Left kidney (tissue), 2 donors: Measurements from ENCODE around the gene MDFI. TPM values are rescaled to one million over a fixed set of nuclear protein-coding genes. Genes with fewer than 3 reads are reported as not detected.

ENCODE experiments used
- DNase-seq: peaks from one replicate; pipeline ENCODE4 v3.0.0-alpha.2; 2013
- polyA plus RNA-seq: library from polyadenylated mRNA; unstranded; fragments of 120-200 nt; gene quantifications from one replicate; pipeline ENCODE4 v1.2.1, GENCODE V29; 2013; ENCODE audit not compliant: insufficient read length

The MDFI gene
- polyA plus RNA-seq, 1 donor: 31.4 TPM

GRCh38 chr6:41670703-41671360 is 32.6 kb downstream of the MDFI start:
- no peak for DNase-seq

GRCh38 chr6:41671376-41671775 is 33.1 kb downstream of the MDFI start:
- no peak for DNase-seq

DNA sequence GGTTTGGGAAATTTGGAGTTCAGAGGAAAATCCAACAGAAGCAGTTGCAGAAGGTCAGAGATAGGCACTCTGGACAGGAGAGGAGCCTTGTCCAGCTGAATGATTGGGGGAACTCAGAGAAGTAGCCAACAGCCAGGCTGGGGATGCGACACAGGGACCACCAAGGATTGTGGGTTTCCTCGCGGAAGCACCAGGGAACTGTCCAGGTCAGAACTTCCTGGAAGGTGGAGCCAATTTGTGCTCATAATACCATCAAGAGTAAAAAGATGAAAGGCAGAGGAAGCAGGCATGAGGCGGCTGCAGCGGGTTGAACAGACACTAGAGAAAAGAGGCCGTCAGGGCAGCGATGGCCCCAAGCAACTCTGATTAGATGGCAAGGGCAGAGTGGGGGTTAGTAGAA is 33.7 kb downstream of the MDFI start:
- DNase-seq: no peak

GRCh38 chr6:41672816-41673703 is 34.8 kb downstream of the MDFI start:
- no peak for DNase-seq

DNA sequence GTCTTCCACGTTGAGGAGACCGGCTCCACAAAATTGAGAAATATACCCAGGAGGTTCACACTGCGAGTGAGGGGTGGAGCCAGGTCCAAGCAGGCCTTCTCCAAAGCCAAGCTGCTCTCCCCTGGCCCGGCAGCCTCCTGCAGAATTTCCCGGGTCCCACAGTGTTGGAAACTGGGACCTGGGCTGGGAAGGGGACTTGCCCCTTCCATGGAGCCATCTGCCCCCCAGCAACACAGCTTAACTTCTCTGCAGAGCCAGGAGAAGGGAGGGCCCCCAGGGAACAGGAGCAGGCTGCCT is 35.4 kb downstream of the MDFI start:
- no peak for DNase-seq

DNA sequence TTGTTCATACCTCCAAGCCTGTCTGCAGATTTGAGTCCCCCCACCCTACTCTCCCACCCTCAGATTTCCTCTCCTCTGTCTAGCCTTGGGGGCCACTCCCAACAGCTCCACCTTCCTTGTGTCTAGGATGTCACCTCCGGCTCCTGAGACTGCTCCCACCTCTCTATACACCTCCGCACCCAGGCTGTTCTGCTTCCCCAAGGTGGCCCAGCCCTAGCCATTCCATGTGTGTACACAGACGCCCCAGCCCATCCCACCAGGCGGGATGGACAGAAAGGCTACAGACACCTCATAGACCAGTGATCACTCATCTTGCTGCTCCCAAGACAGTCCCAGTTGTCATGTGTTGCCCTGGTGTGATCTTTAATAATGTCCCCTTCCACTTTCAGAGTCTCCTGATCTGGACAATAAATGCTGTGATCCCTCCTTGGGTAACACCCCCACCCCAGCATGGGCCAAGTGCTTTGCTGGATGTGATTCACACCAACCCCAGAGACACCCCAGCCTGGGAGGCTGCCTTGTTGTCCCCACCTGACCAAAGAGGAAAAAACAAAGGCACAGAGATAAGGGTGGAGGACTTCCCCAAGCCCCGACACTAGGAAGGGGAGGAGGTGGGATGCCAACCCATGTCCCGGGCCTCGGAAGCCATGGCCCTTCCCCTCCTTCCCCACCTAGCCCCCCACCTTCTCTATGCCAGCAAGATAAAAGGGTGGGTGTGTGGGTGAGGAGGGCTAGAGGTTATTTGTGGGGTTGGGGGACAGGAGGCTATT is 36.1 kb downstream of the MDFI start:
- DNase-seq: no peak

GRCh38 chr6:41675176-41675775 is 37.0 kb downstream of the MDFI start:
- DNase-seq: no peak

- DNase-seq: no peak
Observed at GRCh38 chr6:41675992-41676391, 37.7 kb downstream of the MDFI start.

DNA sequence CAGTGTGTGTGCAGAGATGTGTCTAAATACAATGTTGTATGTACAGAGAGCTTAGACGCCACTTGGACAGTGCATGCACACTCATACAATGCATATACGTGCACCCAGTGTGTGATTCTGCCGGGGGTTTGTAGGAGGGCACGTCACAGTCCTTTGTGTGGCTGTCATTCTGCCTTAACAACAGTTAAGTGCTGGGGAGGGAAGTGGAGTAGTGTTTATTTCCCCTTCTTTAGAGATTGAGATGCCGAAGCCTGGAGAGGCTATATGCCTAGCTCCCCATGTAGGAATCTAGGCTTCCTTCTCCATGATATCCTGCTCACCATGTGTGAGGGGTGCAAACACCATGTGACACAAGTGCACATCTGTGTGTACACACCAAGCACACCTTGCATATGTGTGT is 38.2 kb downstream of the MDFI start:
- DNase-seq: no peak

DNA sequence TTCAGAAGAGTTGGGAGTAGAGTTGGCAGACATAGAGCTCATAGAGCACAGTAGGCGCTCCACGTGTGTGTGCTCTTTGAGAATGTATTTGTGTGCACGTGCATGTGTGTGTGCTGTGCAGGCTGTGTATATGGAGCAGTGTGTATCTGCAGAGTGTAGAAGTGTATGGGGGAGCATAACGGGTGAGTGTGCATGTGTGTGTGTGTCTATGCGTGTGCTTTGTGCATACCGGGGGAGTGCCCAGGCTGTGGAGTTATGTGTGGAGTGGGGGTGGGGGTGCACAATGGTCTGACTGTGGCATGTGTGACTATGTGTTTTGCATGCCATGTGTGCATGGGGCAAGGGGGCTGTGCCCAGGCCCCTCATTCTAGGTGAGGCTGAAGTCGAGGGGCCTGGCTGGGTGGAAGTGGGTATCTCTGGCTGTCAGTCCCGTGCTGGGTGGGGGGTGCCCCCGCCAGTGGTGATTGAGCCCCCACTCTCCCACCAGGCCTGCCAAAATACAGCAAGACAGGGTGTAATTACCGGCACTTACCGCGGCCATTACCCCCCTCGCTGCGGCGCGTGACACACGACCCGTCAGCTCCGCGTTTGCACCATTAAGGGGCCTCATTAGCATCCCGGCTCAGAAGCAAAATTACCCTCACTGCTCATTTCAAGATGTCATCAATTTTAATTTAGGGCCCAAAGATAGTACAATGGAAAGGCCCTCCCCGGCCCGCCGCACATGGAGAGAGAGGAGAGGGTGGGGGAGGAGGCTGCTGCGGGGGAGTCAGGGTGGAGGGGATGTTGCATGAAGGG is 39.1 kb downstream of the MDFI start:
- DNase-seq: no peak

GRCh38 chr6:41678511-41679084 is 40.3 kb downstream of the MDFI start:
- no peak for DNase-seq

DNA sequence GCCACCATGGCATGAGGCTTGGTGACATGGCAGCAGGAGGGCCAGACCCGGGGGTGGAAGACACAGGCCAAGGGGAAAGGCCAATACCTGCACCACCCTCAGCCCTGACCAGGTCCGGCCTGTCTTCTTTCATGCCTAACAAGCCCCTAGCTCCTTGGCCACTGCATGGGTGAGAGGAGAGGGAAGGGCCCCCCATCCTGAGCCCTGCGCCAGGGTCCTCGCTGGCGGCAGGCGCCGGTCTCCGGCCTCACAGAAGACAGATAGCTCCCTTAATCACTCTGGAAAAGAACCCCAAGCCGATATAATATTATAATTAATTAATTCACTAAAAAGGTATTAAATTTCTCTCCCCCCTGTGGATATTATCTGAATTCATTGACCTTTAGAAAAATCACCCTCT is 41.4 kb downstream of the MDFI start:
- no peak for DNase-seq

DNA sequence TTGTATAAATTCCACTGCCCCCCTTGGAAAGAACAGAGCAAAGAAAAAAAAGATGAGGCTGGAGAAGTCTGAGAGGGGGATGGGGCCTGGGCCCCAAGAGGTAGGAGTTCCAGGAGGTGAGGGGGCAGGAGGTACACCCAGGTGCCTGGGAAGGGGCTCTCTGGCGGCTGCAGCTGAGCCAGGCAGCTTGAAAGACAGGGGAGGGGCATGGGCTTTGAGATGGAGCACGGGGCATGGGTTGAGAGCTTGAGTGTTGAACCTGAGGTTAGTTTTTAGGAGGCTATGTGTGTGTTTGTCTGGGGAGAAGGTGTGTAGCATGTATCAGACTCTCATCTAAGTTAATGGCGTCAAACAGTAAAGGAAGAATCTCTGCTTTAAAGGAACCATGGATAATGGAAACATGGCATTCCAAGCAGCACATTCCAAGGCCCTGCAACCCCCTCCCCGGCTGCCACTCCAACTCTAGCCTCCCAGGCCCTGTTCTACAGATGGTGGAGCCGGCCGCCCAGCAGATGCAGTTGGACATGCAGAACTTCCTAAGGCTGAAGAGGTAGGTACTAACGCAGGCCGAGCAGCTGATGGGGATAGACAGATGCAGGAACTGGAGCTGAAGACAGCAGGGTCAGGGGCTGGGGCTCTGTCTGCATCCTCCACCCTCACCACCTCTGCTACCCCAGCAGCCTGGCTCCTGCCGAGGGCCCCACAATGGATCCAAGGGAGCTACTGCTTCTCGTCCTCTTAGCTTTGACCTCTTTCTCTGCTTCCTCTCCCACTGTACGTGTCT is 42.1 kb downstream of the MDFI start:
- DNase-seq: no peak

- DNase-seq: peak; percentile 92
Observed at GRCh38 chr6:41682056-41682477, 43.8 kb downstream of the MDFI start.

DNA sequence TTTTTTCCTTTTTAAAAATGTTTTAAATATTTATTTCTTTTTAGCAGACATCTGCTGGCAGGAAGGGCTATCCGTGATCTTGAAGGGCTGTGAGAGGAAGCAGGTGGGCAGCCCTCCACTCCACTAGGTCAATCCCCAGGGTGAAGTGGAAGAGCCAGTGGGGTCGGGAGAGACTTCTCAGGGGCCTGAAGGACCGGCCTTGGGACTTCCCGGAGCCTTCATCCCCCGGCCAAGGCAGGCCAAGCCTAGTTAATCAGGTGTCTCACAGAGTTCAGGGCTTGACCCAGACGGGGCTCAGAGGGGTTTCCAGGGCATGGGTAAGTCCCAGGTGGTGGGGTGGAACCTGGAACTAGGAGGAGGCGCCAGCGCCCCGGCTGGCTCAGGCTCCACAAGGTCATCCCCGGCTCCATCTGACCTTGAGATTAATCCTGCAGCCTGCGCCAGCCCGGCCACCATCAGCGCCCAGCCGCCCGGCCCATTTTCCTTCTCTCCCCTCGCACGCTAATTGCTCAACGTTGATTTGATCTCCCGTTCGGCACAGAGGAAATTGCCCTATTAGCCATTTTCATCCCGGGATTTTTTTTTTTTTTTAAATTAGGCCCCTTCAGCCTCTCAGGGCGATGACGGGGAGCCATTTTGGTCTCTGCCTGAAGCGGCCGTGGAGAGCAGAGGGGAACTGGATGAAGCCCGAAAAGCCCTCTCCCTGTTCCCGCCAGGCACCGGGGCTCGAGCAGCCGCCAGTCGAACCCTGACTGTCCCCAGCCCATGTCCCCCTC is 44.4 kb downstream of the MDFI start:
- no peak for DNase-seq

DNA sequence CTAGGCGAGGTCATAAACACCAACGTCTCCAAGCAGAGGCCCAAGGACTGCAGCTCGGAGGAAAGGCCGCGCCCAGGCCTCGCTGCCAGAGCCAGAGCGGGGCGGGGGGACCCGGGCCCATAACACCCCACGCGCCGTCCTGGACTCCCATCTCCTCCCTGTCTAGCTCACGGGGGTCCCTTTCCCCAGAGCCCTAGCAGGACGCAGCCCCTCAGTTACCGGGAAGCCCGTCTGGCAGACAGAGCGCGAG is 44.9 kb downstream of the MDFI start:
- no peak for DNase-seq

- peak; percentile 74 for DNase-seq
Observed at GRCh38 chr6:41683523-41684310, 45.4 kb downstream of the MDFI start.

GRCh38 chr6:41684311-41685180 is 46.3 kb downstream of the MDFI start:
- DNase-seq: no peak
